ENCODE results near the gene CTNNA3. TPM values are rescaled to one million over a fixed set of nuclear protein-coding genes. Genes with fewer than 3 reads are reported as not detected.

The CTNNA3 gene
- total RNA-seq, 6 donors from 2014 or later: 0.20 to 2.0 TPM; not detected in 4

GRCh38 chr10:66788178-66788987 is 907.6 kb downstream of the CTNNA3 start:
- 58 to 67% methylated on average over 7 of the region's 7 CpGs for WGBS, 2 donors

GRCh38 chr10:66786709-66787108 is 909.3 kb downstream of the CTNNA3 start:
- no peaks in the 10 kb centered on the region for H3K27me3 ChIP-seq
- ATAC-seq (ENCODE audit: low FRiP score in 2 of 2) (no peak), DNase-seq (no peak)
- no peaks in the 10 kb centered on the region for H3K9me3 ChIP-seq
- H3K4me1 ChIP-seq: no peaks in the 10 kb centered on the region
- no peaks in the 10 kb centered on the region for H3K36me3 ChIP-seq
- 90 to 96% methylated on average over 1 of the region's 1 CpG for WGBS, 2 donors
- H3K4me3 ChIP-seq: no peak overlapping the region
- no peak overlapping the region for H3K27ac ChIP-seq
- no peak for TF ChIP-seq POLR2AphosphoS5 (IDR thresholded peaks at IDR 0.05)
- no peak for TF ChIP-seq POLR2A (IDR thresholded peaks at IDR 0.05)
- no peak for TF ChIP-seq EP300 (IDR thresholded peaks at IDR 0.05)
- TF ChIP-seq, protein P1, sequence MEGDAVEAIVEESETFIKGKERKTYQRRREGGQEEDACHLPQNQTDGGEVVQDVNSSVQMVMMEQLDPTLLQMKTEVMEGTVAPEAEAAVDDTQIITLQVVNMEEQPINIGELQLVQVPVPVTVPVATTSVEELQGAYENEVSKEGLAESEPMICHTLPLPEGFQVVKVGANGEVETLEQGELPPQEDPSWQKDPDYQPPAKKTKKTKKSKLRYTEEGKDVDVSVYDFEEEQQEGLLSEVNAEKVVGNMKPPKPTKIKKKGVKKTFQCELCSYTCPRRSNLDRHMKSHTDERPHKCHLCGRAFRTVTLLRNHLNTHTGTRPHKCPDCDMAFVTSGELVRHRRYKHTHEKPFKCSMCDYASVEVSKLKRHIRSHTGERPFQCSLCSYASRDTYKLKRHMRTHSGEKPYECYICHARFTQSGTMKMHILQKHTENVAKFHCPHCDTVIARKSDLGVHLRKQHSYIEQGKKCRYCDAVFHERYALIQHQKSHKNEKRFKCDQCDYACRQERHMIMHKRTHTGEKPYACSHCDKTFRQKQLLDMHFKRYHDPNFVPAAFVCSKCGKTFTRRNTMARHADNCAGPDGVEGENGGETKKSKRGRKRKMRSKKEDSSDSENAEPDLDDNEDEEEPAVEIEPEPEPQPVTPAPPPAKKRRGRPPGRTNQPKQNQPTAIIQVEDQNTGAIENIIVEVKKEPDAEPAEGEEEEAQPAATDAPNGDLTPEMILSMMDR (IDR thresholded peaks at IDR 0.05): no peak

More at GRCh38 chr10:66788178-66788987, 907.6 kb downstream of the CTNNA3 start:
- DNase-seq (no peak), ATAC-seq (ENCODE audit: low FRiP score in 2 of 2) (no peak)
- Histone ChIP-seq H3K27ac (no peak overlapping the region), H3K27me3 (no peaks in the 10 kb centered on the region), H3K4me1 (no peaks in the 10 kb centered on the region), H3K9me3 (no peaks in the 10 kb centered on the region), H3K36me3 (no peaks in the 10 kb centered on the region), H3K4me3 (no peak overlapping the region)
- TF ChIP-seq EP300 (IDR thresholded peaks at IDR 0.05): no peak
- TF ChIP-seq, protein P1 (IDR thresholded peaks at IDR 0.05): no peak
- no peak for TF ChIP-seq POLR2A (IDR thresholded peaks at IDR 0.05)
- no peak for TF ChIP-seq POLR2AphosphoS5 (IDR thresholded peaks at IDR 0.05)

DNA sequence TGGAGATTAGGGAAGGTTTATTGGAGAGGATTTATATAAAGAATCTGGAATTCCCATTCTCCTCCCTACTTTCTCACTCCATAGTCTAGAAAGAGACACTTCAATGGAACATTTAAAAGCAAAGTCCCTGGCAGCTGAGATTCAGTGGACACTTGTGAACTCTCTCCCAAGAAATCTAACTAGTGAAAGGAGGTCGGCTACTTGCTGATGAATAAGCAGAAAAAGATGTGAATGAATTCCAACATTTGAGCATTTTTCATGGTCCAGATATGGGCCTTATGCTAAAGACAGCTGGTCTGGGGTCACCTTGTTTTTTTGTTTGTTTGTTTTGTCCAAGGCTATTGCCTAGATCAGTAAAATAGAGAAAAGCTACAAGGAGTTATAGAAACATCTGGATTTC is 911.2 kb downstream of the CTNNA3 start:
- no peaks in the 10 kb centered on the region for H3K9me3 ChIP-seq
- ATAC-seq (ENCODE audit: low FRiP score in 2 of 2) (no peak), DNase-seq (no peak)
- TF ChIP-seq, protein P1 (IDR thresholded peaks at IDR 0.05): no peak
- TF ChIP-seq POLR2A (IDR thresholded peaks at IDR 0.05): no peak
- H3K4me1 ChIP-seq: no peaks in the 10 kb centered on the region
- no peaks in the 10 kb centered on the region for H3K36me3 ChIP-seq
- 44 to 68% methylated on average over 1 of the region's 1 CpG for WGBS, 2 donors
- H3K27me3 ChIP-seq: no peaks in the 10 kb centered on the region
- H3K4me3 ChIP-seq: no peak overlapping the region
- H3K27ac ChIP-seq: no peak overlapping the region

- Histone ChIP-seq H3K4me3 (no peak overlapping the region), H3K27ac (no peak overlapping the region), H3K27me3 (no peaks in the 10 kb centered on the region), H3K9me3 (no peaks in the 10 kb centered on the region), H3K36me3 (no peaks in the 10 kb centered on the region), H3K4me1 (no peaks in the 10 kb centered on the region)
- ATAC-seq (ENCODE audit: low FRiP score in 2 of 2) (no peak), DNase-seq (no peak)
- no peak for TF ChIP-seq EP300 (IDR thresholded peaks at IDR 0.05)
- 84 to 90% methylated on average over 5 of the region's 5 CpGs for WGBS, 2 donors
Observed at GRCh38 chr10:66783316-66783715, 912.7 kb downstream of the CTNNA3 start.

GRCh38 chr10:66782776-66783175 is 913.2 kb downstream of the CTNNA3 start:
- Histone ChIP-seq H3K4me1 (no peaks in the 10 kb centered on the region), H3K36me3 (no peaks in the 10 kb centered on the region), H3K27me3 (no peaks in the 10 kb centered on the region), H3K27ac (no peak overlapping the region), H3K9me3 (no peaks in the 10 kb centered on the region), H3K4me3 (no peak overlapping the region)
- WGBS, 2 donors: 88 to 90% methylated on average over 1 of the region's 1 CpG
- no peak for DNase-seq
- TF ChIP-seq POLR2AphosphoS5 (IDR thresholded peaks at IDR 0.05) (no peak), EP300 (IDR thresholded peaks at IDR 0.05) (no peak), POLR2A (IDR thresholded peaks at IDR 0.05) (no peak)
- TF ChIP-seq, protein P1 (IDR thresholded peaks at IDR 0.05): no peak
- no peak for ATAC-seq (ENCODE audit: low FRiP score in 2 of 2)

All from upper lobe of left lung (tissue), 6 donors.